IPS-15b (cell line): ENCODE measurements around the gene CMTM6.
"Not testable (repeated sequence)": the region's sequence is repeated elsewhere in the genome, so short reads cannot be mapped to it uniquely, and the experiment has no call there.

Experiments
- H3K27me3 ChIP-seq: one replicate; pipeline ENCODE4 v1.6.1; 2013; ENCODE audit warnings: low read length; ENCODE audit not compliant: control insufficient read depth, insufficient read depth
- H3K36me3 ChIP-seq: one replicate; pipeline ENCODE4 v1.6.1; 2013; ENCODE audit warnings: low read length; ENCODE audit not compliant: control insufficient read depth, insufficient read depth
- H3K4me1 ChIP-seq: one replicate; pipeline ENCODE4 v1.6.1; 2013; ENCODE audit warnings: mild to moderate bottlenecking, low read length; ENCODE audit not compliant: control insufficient read depth, insufficient read depth
- H3K4me3 ChIP-seq: one replicate; pipeline ENCODE4 v1.5.1; 2013; ENCODE audit warnings: low read depth, low read length
- H3K9ac ChIP-seq: one replicate; pipeline ENCODE4 v1.6.1; 2013; ENCODE audit warnings: low read depth, mild to moderate bottlenecking, low read length
- H3K9me3 ChIP-seq: one replicate; pipeline ENCODE4 v1.6.1; 2013; ENCODE audit warnings: mild to moderate bottlenecking, low read length; ENCODE audit not compliant: control insufficient read depth, insufficient read depth

CMTM6 gene

DNA sequence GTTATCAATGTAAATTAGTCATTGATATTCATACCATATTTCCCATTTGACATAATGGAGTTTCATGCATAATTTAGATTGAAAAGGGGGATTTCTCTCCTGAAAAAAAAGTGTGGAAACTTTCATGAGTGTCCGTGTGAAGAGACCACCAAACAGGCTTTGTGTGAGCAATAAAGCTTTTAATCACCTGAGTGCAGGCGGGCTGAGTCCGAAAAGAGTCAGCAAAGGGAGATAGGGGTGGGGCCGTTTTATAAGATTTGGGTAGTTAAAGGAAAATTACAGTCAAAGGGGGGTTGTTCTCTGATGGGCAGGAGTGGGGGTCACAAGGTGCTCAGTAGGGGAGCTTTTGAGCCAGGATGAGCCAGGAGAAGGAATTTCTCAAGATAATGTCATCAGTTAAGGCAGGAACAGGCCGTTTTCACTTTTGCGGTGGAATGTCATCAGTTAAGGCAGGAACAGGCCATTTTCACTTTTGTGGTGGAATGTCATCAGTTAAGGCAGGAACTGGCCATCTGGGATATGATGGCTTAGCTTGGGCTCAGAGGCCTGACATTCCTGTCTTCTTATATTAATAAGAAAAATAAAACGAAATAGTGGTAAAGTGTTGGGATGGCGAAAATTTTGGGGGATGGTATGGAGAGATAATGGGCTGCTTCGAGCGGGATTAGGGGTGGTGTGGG lies 41.7 kb downstream of the CMTM6 start:
- H3K27me3 ChIP-seq, H3K9ac ChIP-seq, H3K9me3 ChIP-seq, H3K36me3 ChIP-seq: not testable (repeated sequence)
- H3K4me1 ChIP-seq, result peaks cover 20% of the 10 kb centered on the region
- peak overlapping the region; percentile 53 for H3K4me3 ChIP-seq

- Histone ChIP-seq H3K9ac (no peak overlapping the region), H3K4me3 (peak overlapping the region; percentile 53), H3K4me1 (peaks cover 20% of the 10 kb centered on the region), H3K36me3 (no peaks in the 10 kb centered on the region), H3K9me3 (no peaks in the 10 kb centered on the region), H3K27me3 (no peaks in the 10 kb centered on the region)
Measured at GRCh38 chr3:32460031-32460749, 42.5 kb downstream of the CMTM6 start.

DNA sequence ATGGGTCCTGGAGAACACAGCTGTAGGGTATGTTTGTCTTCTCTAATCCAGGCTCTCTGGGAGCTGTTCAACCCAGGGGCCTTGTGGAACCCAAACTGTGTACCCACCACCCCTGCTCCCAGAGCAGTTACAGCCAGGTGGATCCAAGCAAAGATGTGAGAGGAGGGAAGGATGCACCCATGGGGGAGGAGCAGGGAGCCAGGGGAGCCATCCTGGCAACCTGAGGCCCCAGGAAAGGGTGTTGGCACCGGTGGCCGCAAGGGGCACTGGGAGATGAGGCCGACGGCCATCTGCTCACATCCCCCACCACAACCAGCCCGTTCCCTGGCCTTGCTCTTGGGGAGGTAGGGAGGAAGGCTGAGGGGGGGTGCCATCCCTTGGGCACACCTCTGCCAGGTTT lies 43.2 kb downstream of the CMTM6 start:
- no peaks in the 10 kb centered on the region for H3K9me3 ChIP-seq
- peaks cover 20% of the 10 kb centered on the region for H3K4me1 ChIP-seq
- no peak overlapping the region for H3K4me3 ChIP-seq
- no peaks in the 10 kb centered on the region for H3K27me3 ChIP-seq
- H3K36me3 ChIP-seq, result no peaks in the 10 kb centered on the region
- H3K9ac ChIP-seq, result no peak overlapping the region

DNA sequence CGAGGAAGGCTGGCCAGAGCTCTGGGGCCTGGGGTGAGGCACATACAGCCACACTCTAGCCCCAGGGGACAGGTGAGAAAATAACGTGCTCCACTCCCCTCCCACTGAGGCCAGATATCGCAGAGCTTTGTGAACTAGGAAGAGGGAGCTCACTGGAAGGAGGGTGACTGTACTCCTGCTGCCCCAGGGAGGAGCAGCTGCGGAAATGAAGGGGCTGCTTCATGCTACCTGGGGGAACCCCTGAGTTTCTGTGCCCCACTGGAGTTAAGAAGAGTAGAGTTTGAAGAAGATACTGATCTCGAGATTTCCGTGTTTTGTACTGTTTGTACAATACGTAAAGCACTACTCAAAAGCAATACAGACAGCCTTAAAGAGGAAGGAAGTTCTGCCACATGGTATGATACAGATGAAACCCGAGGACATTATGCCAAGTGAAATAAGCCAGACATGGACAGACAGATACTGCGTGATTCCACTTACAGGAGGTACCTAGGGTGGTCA lies 44.6 kb downstream of the CMTM6 start:
- no peaks in the 10 kb centered on the region for H3K27me3 ChIP-seq
- no peak overlapping the region for H3K4me3 ChIP-seq
- H3K36me3 ChIP-seq, result no peaks in the 10 kb centered on the region
- H3K9ac ChIP-seq, result no peak overlapping the region
- H3K9me3 ChIP-seq, result no peaks in the 10 kb centered on the region
- H3K4me1 ChIP-seq, result peaks cover 20% of the 10 kb centered on the region

DNA sequence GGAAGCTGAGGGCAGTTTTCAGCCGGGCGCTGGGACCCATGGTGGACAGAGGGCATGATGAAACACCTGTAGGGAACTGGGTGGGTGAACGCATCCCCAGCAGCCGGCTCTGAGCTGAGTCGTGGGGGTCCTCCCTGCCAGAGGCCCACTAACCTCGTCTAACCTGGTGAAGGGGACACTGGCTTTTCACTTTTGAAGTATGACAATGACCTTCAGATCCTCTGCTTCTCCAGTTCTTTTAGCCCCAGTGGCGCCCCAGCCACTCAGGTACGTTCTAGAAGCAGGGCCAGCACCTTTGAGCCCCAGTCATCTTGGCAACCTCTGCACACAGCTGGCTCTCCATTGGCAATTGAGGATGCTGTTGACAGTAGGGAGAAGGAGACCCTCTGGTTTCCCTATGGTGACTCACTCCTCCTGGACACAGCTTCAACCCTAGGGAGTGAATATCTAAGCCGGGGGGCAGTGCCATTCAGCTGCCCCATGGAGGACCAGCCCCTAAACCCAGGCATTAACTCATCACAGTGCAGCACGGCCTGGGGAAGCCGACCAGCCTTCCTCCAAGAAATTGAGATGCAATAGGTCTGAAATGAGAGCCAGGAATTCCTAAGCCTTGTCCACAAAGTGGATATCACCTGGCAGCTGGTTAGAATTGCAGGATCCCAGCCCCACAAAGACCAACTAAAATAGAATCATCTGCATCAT lies 46.1 kb downstream of the CMTM6 start:
- H3K4me3 ChIP-seq, result no peak overlapping the region
- peaks cover 13% of the 10 kb centered on the region for H3K4me1 ChIP-seq
- H3K9ac ChIP-seq, result no peak overlapping the region
- no peaks in the 10 kb centered on the region for H3K36me3 ChIP-seq
- H3K9me3 ChIP-seq, result no peaks in the 10 kb centered on the region
- H3K27me3 ChIP-seq, result no peaks in the 10 kb centered on the region

DNA sequence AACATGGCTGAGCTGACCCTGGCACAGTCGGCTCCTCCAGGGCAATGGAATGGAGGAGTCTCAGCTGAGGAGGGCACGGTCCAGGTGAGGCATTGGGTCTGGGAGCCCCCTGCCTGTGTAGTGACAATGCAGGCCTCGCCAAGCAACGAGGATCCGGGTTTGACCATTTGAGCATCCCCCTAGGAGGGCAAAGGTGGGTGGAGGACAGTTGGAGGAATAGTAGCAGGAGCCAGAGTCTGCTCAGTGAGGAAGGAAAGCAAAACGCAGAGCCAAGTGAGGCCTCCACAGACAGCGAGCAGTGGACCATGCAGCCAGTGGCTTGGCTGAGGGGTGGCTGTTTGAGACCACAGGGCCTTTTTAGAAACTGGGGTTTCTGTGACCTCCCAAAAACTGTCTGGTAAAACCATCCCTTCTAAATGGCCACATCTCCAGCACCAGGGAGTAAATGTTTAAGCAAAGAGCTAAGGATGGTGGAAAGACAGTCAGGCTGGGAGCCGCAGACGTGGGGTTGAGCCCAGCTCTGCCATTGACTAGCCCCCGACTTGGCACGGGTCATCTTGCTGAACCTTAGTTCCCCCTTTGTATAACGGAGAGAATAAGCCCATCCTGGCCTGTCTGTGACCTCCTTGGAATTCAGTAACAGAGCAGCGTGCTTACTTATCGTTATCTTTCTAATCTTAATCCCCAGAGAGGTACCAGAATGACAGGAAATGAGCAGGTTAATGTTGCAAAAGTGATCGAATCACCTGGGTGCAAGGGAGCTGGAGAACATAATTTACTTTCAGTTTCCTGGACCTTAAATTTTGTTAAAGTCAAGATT lies 46.8 kb downstream of the CMTM6 start:
- Histone ChIP-seq H3K4me3 (no peak overlapping the region), H3K36me3 (no peaks in the 10 kb centered on the region), H3K9me3 (no peaks in the 10 kb centered on the region), H3K4me1 (peaks cover 12% of the 10 kb centered on the region), H3K27me3 (no peaks in the 10 kb centered on the region), H3K9ac (no peak overlapping the region)

GRCh38 chr3:32454731-32455608 lies 47.7 kb downstream of the CMTM6 start:
- Histone ChIP-seq H3K4me1 (peaks cover 6% of the 10 kb centered on the region), H3K36me3 (no peaks in the 10 kb centered on the region), H3K9me3 (no peaks in the 10 kb centered on the region), H3K4me3 (no peak overlapping the region), H3K27me3 (no peaks in the 10 kb centered on the region), H3K9ac (no peak overlapping the region)

GRCh38 chr3:32454111-32454510 lies 48.5 kb downstream of the CMTM6 start:
- Histone ChIP-seq H3K4me1 (peaks cover under 1% of the 10 kb centered on the region), H3K9me3 (no peaks in the 10 kb centered on the region), H3K27me3 (no peaks in the 10 kb centered on the region), H3K36me3 (no peaks in the 10 kb centered on the region), H3K9ac (no peak overlapping the region), H3K4me3 (no peak overlapping the region)

- Histone ChIP-seq H3K4me1 (peaks cover 3% of the 10 kb centered on the region), H3K9ac (no peak overlapping the region), H3K27me3 (no peaks in the 10 kb centered on the region), H3K9me3 (no peaks in the 10 kb centered on the region), H3K36me3 (no peaks in the 10 kb centered on the region), H3K4me3 (no peak overlapping the region)
Measured at GRCh38 chr3:32453346-32453745, 49.3 kb downstream of the CMTM6 start.

DNA sequence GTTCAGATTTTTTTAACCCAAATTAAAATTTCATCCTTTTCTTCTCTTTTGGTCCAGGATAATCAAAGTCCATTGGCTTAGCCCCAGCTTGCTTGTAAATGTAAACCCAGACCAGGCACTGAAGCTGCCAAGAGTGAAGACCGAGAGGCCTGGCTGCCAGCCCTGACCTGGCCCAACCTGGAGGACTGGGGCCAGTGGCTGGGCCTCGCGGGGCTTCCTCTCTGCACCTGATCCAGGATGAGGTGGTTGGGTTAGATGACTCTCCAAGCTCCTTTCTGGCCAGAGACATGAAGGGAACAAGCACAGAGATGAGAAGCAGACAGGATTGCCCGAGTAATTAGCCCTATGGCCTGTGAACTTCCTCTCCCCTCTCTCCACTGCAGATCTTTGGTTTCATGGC lies 50.6 kb downstream of the CMTM6 start:
- no peak overlapping the region for H3K4me3 ChIP-seq
- no peaks in the 10 kb centered on the region for H3K9me3 ChIP-seq
- H3K27me3 ChIP-seq, result no peaks in the 10 kb centered on the region
- no peaks in the 10 kb centered on the region for H3K36me3 ChIP-seq
- peaks cover 11% of the 10 kb centered on the region for H3K4me1 ChIP-seq
- H3K9ac ChIP-seq, result no peak overlapping the region
